Neuron (in vitro differentiated cells): ENCODE results near the gene HSPA1A.
"Not testable (repeated sequence)": the region's sequence is repeated elsewhere in the genome, so short reads cannot be mapped to it uniquely, and the experiment has no call there.

Experiments used
- H2AFZ ChIP-seq: one replicate; pipeline ENCODE4 v1.6.1; 2013; ENCODE audit warnings: low read depth, mild to moderate bottlenecking, inconsistent platforms, low read length, moderate library complexity
- H3K27me3 ChIP-seq: one replicate; pipeline ENCODE4 v1.6.1; 2013; ENCODE audit warnings: low read length; ENCODE audit not compliant: insufficient read depth
- H3K36me3 ChIP-seq: one replicate; pipeline ENCODE4 v1.6.1; 2013; ENCODE audit warnings: low read length; ENCODE audit not compliant: insufficient read depth
- H3K4me1 ChIP-seq: one replicate; pipeline ENCODE4 v1.6.1; 2013; ENCODE audit warnings: low read length; ENCODE audit not compliant: insufficient read depth
- H3K4me3 ChIP-seq: 2 replicates; pipeline ENCODE4 v1.5.1; 2013; ENCODE audit warnings: mild to moderate bottlenecking, low read length, moderate library complexity
- H3K9me3 ChIP-seq: one replicate; pipeline ENCODE4 v1.6.1; 2013; ENCODE audit warnings: low read length

Gene HSPA1A

GRCh38 chr6:31792090-31792374 lies 23.3 kb upstream of the HSPA1A start:
- H3K4me3 ChIP-seq, result no peak overlapping the region
- no peaks in the 10 kb centered on the region for H3K27me3 ChIP-seq
- peaks cover 13% of the 10 kb centered on the region for H3K4me1 ChIP-seq
- no peaks in the 10 kb centered on the region for H3K9me3 ChIP-seq
- H3K36me3 ChIP-seq, result peaks cover 26% of the 10 kb centered on the region
- no peak overlapping the region for H2AFZ ChIP-seq

GRCh38 chr6:31792761-31793171 lies 22.6 kb upstream of the HSPA1A start:
- Histone ChIP-seq H2AFZ (no peak overlapping the region), H3K9me3 (no peaks in the 10 kb centered on the region), H3K36me3 (peaks cover 30% of the 10 kb centered on the region), H3K4me1 (peaks cover 13% of the 10 kb centered on the region), H3K4me3 (no peak overlapping the region), H3K27me3 (no peaks in the 10 kb centered on the region)

GRCh38 chr6:31793927-31794245 lies 21.5 kb upstream of the HSPA1A start:
- Histone ChIP-seq H3K4me3 (peak overlapping the region; percentile 83), H3K36me3 (peaks cover 39% of the 10 kb centered on the region), H3K4me1 (peaks cover 13% of the 10 kb centered on the region)
- H2AFZ ChIP-seq, H3K9me3 ChIP-seq, H3K27me3 ChIP-seq: not testable (repeated sequence)

- peaks cover 13% of the 10 kb centered on the region for H3K4me1 ChIP-seq
These were observed 21.0 kb upstream of the HSPA1A start for GRCh38 chr6:31794294-31794865.

GRCh38 chr6:31794866-31795615 lies 20.3 kb upstream of the HSPA1A start:
- H3K4me1 ChIP-seq, result peaks cover 13% of the 10 kb centered on the region
- H3K27me3 ChIP-seq, result no peaks in the 10 kb centered on the region
- H3K4me3 ChIP-seq, result peak overlapping the region; percentile 83
- peak overlapping the region; percentile 60 for H2AFZ ChIP-seq
- H3K9me3 ChIP-seq, result no peaks in the 10 kb centered on the region
- peaks cover 37% of the 10 kb centered on the region for H3K36me3 ChIP-seq

More at GRCh38 chr6:31794294-31794865, 21.0 kb upstream of the HSPA1A start:
- Histone ChIP-seq H3K9me3 (no peaks in the 10 kb centered on the region), H3K4me3 (peak overlapping the region; percentile 83), H3K36me3 (peaks cover 39% of the 10 kb centered on the region), H2AFZ (peak overlapping the region; percentile 60), H3K27me3 (no peaks in the 10 kb centered on the region)

GRCh38 chr6:31795616-31796298 lies 19.6 kb upstream of the HSPA1A start, which contains the start of gene VARS1:
TSS of gene VARS1 (minus strand) at chr6:31795752. CDS start at chr6:31795217, 535 bp downstream.
- H3K4me1 ChIP-seq, result peaks cover 13% of the 10 kb centered on the region
- peaks cover 34% of the 10 kb centered on the region for H3K36me3 ChIP-seq
- peak within 1 kb of the TSS; percentile 83 for H3K4me3 ChIP-seq
- no peaks in the 10 kb centered on the region for H3K9me3 ChIP-seq
- peak within 1 kb of the TSS; percentile 60 for H2AFZ ChIP-seq
- H3K27me3 ChIP-seq, result no peaks in the 10 kb centered on the region

- Histone ChIP-seq H3K9me3 (no peaks in the 10 kb centered on the region), H3K27me3 (no peaks in the 10 kb centered on the region), H2AFZ (no peak overlapping the region), H3K4me1 (peaks cover 13% of the 10 kb centered on the region), H3K36me3 (peaks cover 32% of the 10 kb centered on the region), H3K4me3 (no peak overlapping the region)
These were observed 18.4 kb upstream of the HSPA1A start for GRCh38 chr6:31796993-31797385.

- H2AFZ ChIP-seq, result no peak overlapping the region
- H3K36me3 ChIP-seq, result peaks cover 27% of the 10 kb centered on the region
- H3K4me3 ChIP-seq, result no peak overlapping the region
- peaks cover 13% of the 10 kb centered on the region for H3K4me1 ChIP-seq
- no peaks in the 10 kb centered on the region for H3K27me3 ChIP-seq
- no peaks in the 10 kb centered on the region for H3K9me3 ChIP-seq
These were observed 17.8 kb upstream of the HSPA1A start for GRCh38 chr6:31797588-31797987.

GRCh38 chr6:31799781-31800180 lies 15.6 kb upstream of the HSPA1A start:
- Histone ChIP-seq H3K9me3 (no peaks in the 10 kb centered on the region), H3K36me3 (peaks cover 41% of the 10 kb centered on the region)

GRCh38 chr6:31801031-31801927 lies 14.1 kb upstream of the HSPA1A start:
- not testable (repeated sequence) for H3K27me3 ChIP-seq, H3K9me3 ChIP-seq, H3K4me3 ChIP-seq, H2AFZ ChIP-seq, H3K4me1 ChIP-seq
- peaks cover 44% of the 10 kb centered on the region for H3K36me3 ChIP-seq

More at GRCh38 chr6:31799781-31800180, 15.6 kb upstream of the HSPA1A start:
- no peak overlapping the region for H3K4me3 ChIP-seq
- H3K4me1 ChIP-seq, result no peaks in the 10 kb centered on the region
- H2AFZ ChIP-seq, result no peak overlapping the region
- no peaks in the 10 kb centered on the region for H3K27me3 ChIP-seq

GRCh38 chr6:31805939-31806469 lies 9.3 kb upstream of the HSPA1A start:
- peaks cover 9% of the 10 kb centered on the region for H3K4me1 ChIP-seq
- peak overlapping the region; percentile 70 for H2AFZ ChIP-seq
- peaks cover 25% of the 10 kb centered on the region for H3K36me3 ChIP-seq
- peak overlapping the region; percentile 85 for H3K4me3 ChIP-seq
- no peaks in the 10 kb centered on the region for H3K27me3 ChIP-seq
- no peaks in the 10 kb centered on the region for H3K9me3 ChIP-seq

GRCh38 chr6:31806470-31807272 lies 8.7 kb upstream of the HSPA1A start, which contains the start of gene LSM2:
TSS of gene LSM2 (minus strand) at chr6:31806966. CDS start at chr6:31806757, 209 bp downstream.
- Histone ChIP-seq H3K4me1 (peaks cover 9% of the 10 kb centered on the region), H2AFZ (peak within 1 kb of the TSS; percentile 70), H3K4me3 (peak within 1 kb of the TSS; percentile 85), H3K36me3 (peaks cover 20% of the 10 kb centered on the region), H3K27me3 (no peaks in the 10 kb centered on the region), H3K9me3 (no peaks in the 10 kb centered on the region)
